Effector memory CD8-positive, alpha-beta T cell (primary cell): ENCODE measurements around the gene RFX8.

ENCODE experiments used
- ATAC-seq: fragments of 150-1000 bp; cut with Tn5 transposase; replicated peaks from 2 replicates; pipeline ENCODE4 v1.10.0; 2021; ENCODE audit warnings: mild to moderate bottlenecking, moderate library complexity
- DNase-seq, 3 experiments: peaks; one replicate each; pipeline ENCODE4 v3.0.0; 2021
- H3K27ac Mint-ChIP-seq, 2 donors: one replicate each; pipeline ENCODE4 v1.8.0; 2022; ENCODE audit warnings: mild to moderate bottlenecking in 2 of 2, mixed read lengths in 2 of 2, moderate library complexity in 2 of 2
- H3K27me3 Mint-ChIP-seq, 2 donors: one replicate each; pipeline ENCODE4 v1.8.0; 2022; ENCODE audit warnings: mixed read lengths in 2 of 2
- H3K36me3 Mint-ChIP-seq: one replicate; pipeline ENCODE4 v1.8.0; 2022; ENCODE audit warnings: mild to moderate bottlenecking, moderate library complexity, mixed read lengths; ENCODE audit not compliant: insufficient read depth
- H3K4me1 Mint-ChIP-seq, 2 donors: one replicate each; pipeline ENCODE4 v1.8.0; 2022; ENCODE audit warnings: low read depth in 2 of 2, mixed read lengths in 2 of 2
- H3K4me3 Mint-ChIP-seq, 2 donors: one replicate each; pipeline ENCODE4 v1.8.0; 2022; ENCODE audit warnings: mild to moderate bottlenecking in 2 of 2, mixed read lengths in 2 of 2, moderate library complexity in 2 of 2
- H3K9me3 Mint-ChIP-seq, 2 donors: one replicate each; pipeline ENCODE4 v1.8.0; 2022; ENCODE audit warnings: mixed read lengths in 2 of 2

Gene RFX8

GRCh38 chr2:101409699-101410098, 65.2 kb downstream of the RFX8 start:
- Mint-ChIP-seq H3K36me3 (no peaks in the 10 kb centered on the region), H3K4me1 (peaks cover 0 to 2% of the 10 kb centered on the region in 2 donors), H3K4me3 (no peak overlapping the region), H3K9me3 (no peaks in the 10 kb centered on the region), H3K27ac (no peak overlapping the region), H3K27me3 (peaks cover 24 to 49% of the 10 kb centered on the region in 2 donors)
- ATAC-seq (no peak), DNase-seq (no peak)

DNA sequence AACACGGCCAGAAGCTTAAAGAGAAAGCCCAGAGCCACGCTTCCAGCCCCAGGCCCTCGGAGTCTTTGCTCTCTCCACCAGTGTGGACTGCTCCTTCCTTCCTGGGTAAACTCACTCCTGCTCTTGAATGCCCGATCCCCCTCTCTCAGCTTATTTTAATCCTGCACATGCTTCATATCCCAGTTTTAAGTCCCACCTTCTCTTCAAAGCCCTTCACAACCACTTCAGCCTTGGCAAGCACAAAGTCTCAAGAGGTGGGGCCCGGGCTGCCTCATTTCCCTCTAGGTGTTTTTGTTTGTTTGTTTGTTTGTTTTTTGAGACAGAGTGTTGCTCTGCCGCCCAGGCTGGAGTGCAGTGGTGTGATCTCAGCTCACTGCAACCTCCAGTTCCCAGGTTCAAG, 66.0 kb downstream of the RFX8 start:
- Mint-ChIP-seq H3K9me3 (no peaks in the 10 kb centered on the region), H3K27me3 (peaks cover 24 to 49% of the 10 kb centered on the region in 2 donors), H3K4me1 (peaks cover 0 to 2% of the 10 kb centered on the region in 2 donors), H3K4me3 (no peak overlapping the region), H3K36me3 (no peaks in the 10 kb centered on the region), H3K27ac (no peak overlapping the region)
- ATAC-seq (no peak), DNase-seq (no peak)

DNA sequence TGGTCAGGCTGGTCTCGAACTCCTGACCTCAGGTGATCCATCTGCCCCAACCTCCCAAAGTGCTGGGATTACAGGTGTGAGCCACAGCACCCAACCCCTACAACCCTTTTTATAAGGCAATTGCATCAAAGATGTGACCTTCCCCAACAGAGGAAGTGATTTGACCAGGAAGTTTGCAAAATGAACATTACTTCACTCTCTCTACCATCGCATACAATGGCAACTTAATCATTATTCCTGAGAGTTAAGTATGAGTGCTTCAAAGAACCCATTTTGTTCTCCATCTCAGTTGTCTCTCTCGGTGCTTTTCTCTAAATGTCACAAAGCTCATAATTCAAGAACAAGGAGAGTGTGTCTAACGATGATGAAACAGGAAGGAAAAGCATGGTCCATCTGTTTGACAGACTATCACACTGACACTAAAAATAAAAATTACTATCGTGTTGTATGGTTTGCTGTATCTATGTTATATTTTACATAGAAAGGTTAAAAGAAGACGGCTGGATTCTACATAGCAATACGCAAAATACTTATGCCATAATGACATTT, 69.5 kb downstream of the RFX8 start:
- DNase-seq (no peak), ATAC-seq (no peak)
- H3K27ac Mint-ChIP-seq = no peak overlapping the region
- H3K9me3 Mint-ChIP-seq = no peaks in the 10 kb centered on the region
- peaks cover 38 to 53% of the 10 kb centered on the region in 2 donors for H3K27me3 Mint-ChIP-seq
- H3K4me1 Mint-ChIP-seq = peaks cover 2 to 5% of the 10 kb centered on the region in 2 donors
- H3K4me3 Mint-ChIP-seq = no peak overlapping the region
- H3K36me3 Mint-ChIP-seq = no peaks in the 10 kb centered on the region

DNA sequence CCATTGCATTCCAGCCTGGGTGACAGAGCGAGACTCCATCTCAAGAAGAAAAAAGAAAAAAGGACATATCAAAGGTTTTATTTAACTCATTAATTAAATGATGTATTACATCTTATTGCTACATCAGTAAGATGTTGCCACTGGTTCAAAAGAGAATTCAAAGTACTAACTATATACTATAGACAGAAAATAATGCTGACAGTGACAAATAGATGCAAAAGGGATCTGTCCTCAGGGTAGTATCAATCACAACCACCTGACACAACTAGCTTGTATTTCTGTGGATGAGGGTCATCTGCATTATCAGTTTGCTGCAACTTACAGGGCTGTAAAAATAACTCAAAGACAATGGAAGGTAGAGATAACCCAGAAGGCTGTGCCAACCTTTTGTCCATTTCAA, 71.2 kb downstream of the RFX8 start:
- Mint-ChIP-seq H3K27me3 (peaks cover 39 to 61% of the 10 kb centered on the region in 2 donors), H3K4me1 (peaks cover 2 to 5% of the 10 kb centered on the region in 2 donors), H3K4me3 (no peak overlapping the region), H3K36me3 (peaks cover 3% of the 10 kb centered on the region), H3K27ac (no peak overlapping the region), H3K9me3 (no peaks in the 10 kb centered on the region)
- ATAC-seq (no peak), DNase-seq (no peak)

DNA sequence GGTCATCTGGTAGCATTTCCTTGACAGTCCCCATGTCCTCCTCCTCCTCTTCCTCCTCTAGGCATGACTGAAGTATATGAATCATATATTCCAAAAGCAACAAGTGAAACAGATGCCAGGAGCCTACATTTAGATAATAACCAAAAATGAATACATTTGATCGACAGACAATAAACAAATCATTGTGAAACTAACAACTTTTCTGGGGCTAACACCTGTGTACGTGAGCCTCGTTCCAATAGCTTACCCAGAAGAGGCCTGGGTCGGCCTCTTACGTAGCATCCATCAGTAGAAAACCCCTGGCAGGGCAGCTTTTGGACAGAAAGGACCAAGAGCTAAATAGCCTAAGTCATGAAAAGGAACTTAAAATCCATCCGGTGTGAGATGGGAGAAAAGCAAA, 72.3 kb downstream of the RFX8 start:
- H3K9me3 Mint-ChIP-seq = no peaks in the 10 kb centered on the region
- peaks cover 3% of the 10 kb centered on the region for H3K36me3 Mint-ChIP-seq
- DNase-seq (no peak), ATAC-seq (no peak)
- peaks cover 45 to 72% of the 10 kb centered on the region in 2 donors for H3K27me3 Mint-ChIP-seq
- no peak overlapping the region for H3K27ac Mint-ChIP-seq
- H3K4me1 Mint-ChIP-seq = peaks cover 2 to 5% of the 10 kb centered on the region in 2 donors
- no peak overlapping the region for H3K4me3 Mint-ChIP-seq

- Mint-ChIP-seq H3K27ac (no peak overlapping the region), H3K4me1 (peaks cover 0 to 5% of the 10 kb centered on the region in 2 donors), H3K9me3 (no peaks in the 10 kb centered on the region)
Measured at GRCh38 chr2:101401906-101402305, 73.0 kb downstream of the RFX8 start.

GRCh38 chr2:101401326-101401665, 73.6 kb downstream of the RFX8 start:
- no peaks in the 10 kb centered on the region for H3K9me3 Mint-ChIP-seq
- H3K36me3 Mint-ChIP-seq = peaks cover 3% of the 10 kb centered on the region
- H3K27me3 Mint-ChIP-seq = peaks cover 48 to 81% of the 10 kb centered on the region in 2 donors
- DNase-seq = no peak
- no peak overlapping the region for H3K27ac Mint-ChIP-seq
- peaks cover 0 to 5% of the 10 kb centered on the region in 2 donors for H3K4me1 Mint-ChIP-seq
- ATAC-seq = no peak
- H3K4me3 Mint-ChIP-seq = no peak overlapping the region

More at GRCh38 chr2:101401906-101402305, 73.0 kb downstream of the RFX8 start:
- Mint-ChIP-seq H3K4me3 (no peak overlapping the region), H3K36me3 (peaks cover 3% of the 10 kb centered on the region), H3K27me3 (peaks cover 47 to 79% of the 10 kb centered on the region in 2 donors)
- no peak for ATAC-seq
- no peak for DNase-seq

DNA sequence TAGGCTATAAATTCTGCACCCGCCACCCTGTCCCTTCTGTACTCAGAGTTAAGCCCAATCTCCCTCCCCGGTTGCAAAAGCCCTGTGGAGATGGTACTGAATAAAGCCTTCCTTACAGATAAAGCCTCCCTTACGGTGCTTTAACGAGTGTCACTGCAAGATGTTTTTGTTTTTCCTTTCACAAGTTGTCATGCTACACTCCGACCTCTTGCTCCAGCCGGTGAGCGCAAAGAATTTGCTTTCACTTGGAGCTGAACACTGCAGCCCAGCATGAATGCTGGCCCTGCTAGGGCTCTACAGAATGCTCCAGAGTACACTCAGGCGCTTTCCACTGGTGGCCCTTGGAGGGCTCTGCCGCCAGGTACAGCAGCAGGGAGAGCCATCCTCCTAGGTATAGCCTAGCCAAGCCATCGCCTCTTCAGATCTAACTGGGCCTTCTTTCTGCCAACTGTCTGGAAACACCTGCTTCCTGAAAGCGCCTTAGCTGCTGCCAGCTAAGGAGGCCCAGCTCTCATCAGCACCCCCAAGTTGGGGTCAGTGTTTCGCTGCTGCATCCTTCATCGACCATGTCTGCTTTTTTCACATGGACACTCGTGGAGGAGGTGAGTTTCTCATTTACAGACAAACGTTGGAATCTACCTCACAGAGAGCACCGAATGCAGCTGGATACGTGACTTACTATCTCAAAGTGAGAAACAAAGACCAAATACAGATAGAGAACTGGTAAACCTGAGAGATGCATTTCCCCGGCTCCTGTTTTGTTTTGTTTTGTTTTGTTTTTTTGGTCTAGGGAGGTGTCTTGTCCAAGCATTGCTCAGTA, 74.2 kb downstream of the RFX8 start:
- Mint-ChIP-seq H3K36me3 (peaks cover 3% of the 10 kb centered on the region), H3K27ac (no peak overlapping the region), H3K4me1 (peaks cover 0 to 5% of the 10 kb centered on the region in 2 donors), H3K27me3 (peaks cover 54 to 84% of the 10 kb centered on the region in 2 donors), H3K9me3 (no peaks in the 10 kb centered on the region), H3K4me3 (no peak overlapping the region)
- DNase-seq = no peak
- no peak for ATAC-seq

DNA sequence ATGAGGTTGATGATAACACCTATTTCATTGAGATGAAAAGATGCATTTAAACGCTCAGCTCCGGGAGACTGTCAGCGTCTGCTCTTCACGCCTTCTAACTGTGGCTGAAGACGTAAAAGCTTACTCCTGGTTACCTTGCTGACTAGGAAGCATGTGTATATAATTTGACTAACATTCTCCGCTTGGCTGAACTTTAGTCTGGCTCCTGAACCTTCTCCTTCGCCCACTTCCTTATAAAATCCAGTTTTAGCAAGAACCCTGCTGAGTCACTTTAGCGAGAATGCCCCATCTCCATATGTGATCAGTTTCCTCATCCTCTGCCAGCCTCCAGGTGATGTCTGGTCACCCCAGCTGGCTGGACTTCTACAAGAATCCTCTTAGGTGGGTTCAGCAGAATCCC, 74.9 kb downstream of the RFX8 start:
- no peak for DNase-seq
- no peak for ATAC-seq
- no peaks in the 10 kb centered on the region for H3K9me3 Mint-ChIP-seq
- H3K36me3 Mint-ChIP-seq = peaks cover 3% of the 10 kb centered on the region
- no peak overlapping the region for H3K4me3 Mint-ChIP-seq
- peaks cover 0 to 5% of the 10 kb centered on the region in 2 donors for H3K4me1 Mint-ChIP-seq
- no peak overlapping the region for H3K27ac Mint-ChIP-seq
- H3K27me3 Mint-ChIP-seq = peaks cover 60 to 88% of the 10 kb centered on the region in 2 donors

GRCh38 chr2:101399021-101399799, 75.7 kb downstream of the RFX8 start:
- Mint-ChIP-seq H3K36me3 (peaks cover 3% of the 10 kb centered on the region), H3K27me3 (peaks cover 69 to 90% of the 10 kb centered on the region in 2 donors), H3K9me3 (no peaks in the 10 kb centered on the region), H3K4me3 (no peak overlapping the region), H3K4me1 (peaks cover 0 to 5% of the 10 kb centered on the region in 2 donors), H3K27ac (no peak overlapping the region)
- ATAC-seq (no peak), DNase-seq (no peak)

- H3K4me1 Mint-ChIP-seq = peaks cover 0 to 5% of the 10 kb centered on the region in 2 donors
- no peak overlapping the region for H3K27ac Mint-ChIP-seq
- peaks cover 69 to 90% of the 10 kb centered on the region in 2 donors for H3K27me3 Mint-ChIP-seq
- no peak for ATAC-seq
- no peak for DNase-seq
- no peak overlapping the region for H3K4me3 Mint-ChIP-seq
- H3K9me3 Mint-ChIP-seq = no peaks in the 10 kb centered on the region
- H3K36me3 Mint-ChIP-seq = peaks cover 3% of the 10 kb centered on the region
Measured at GRCh38 chr2:101398116-101398821, 76.6 kb downstream of the RFX8 start.

- H3K36me3 Mint-ChIP-seq = peaks cover 3% of the 10 kb centered on the region
- no peaks in the 10 kb centered on the region for H3K9me3 Mint-ChIP-seq
- ATAC-seq = no peak
- H3K27me3 Mint-ChIP-seq = peaks cover 70 to 90% of the 10 kb centered on the region in 2 donors
- no peak overlapping the region for H3K27ac Mint-ChIP-seq
- DNase-seq = no peak
- H3K4me3 Mint-ChIP-seq = no peak overlapping the region
- no peaks in the 10 kb centered on the region for H3K4me1 Mint-ChIP-seq
Measured at GRCh38 chr2:101396316-101396717, 78.6 kb downstream of the RFX8 start.
